ENCODE results near the gene NTNG1.
A peak's percentile ranks its signal among the peaks of the same experiment; 100 is the strongest.

Gene NTNG1

DNA sequence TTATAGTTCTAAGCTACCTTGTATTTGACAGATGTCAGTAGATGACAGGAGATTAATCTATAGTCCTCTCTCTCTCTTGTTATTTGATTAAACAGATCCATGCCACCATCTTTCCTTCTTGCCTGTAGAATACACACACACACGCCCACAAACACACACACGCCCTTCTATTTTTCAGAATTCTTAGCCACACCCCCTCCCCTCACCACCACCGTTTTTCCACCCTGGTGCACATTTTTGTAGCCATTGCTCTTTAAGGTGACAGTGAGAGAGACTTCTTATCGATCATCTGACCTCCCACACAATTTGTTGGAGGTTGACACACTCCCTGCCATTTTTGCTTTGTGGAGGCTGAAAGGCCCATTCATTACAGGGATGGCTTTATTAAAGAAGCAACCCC, 123.2 kb downstream of the NTNG1 start:
- Histone ChIP-seq H3K79me2 (ENCODE audit: low read length) (no peaks in the 10 kb centered on the region), H2AFZ (ENCODE audit: low read length) (no peak overlapping the region), H3K36me3 (replicated peaks; ENCODE audit: insufficient read depth, low read length) (no peaks in the 10 kb centered on the region), H3K9ac (ENCODE audit: low read length) (no peak overlapping the region), H3K9me2 (replicated peaks; ENCODE audit: insufficient read depth, low read length) (no peaks in the 10 kb centered on the region), H3K4me2 (ENCODE audit: low read depth, low read length) (peak overlapping the region; percentile 21; the same call in 1 of the 2 replicates), H3F3A (ENCODE audit: insufficient read depth, low read length) (no peaks in the 10 kb centered on the region), H3K4me1 (ENCODE audit: low read length) (no peaks in the 10 kb centered on the region; the same call in 1 of the 2 replicates), H3K9me3 (replicated peaks; ENCODE audit: insufficient read depth, low read length) (no peaks in the 10 kb centered on the region), H4K20me1 (ENCODE audit: insufficient read depth, low read length) (no peaks in the 10 kb centered on the region), H3K27me3 (replicated peaks; ENCODE audit: insufficient read depth, low read length) (no peaks in the 10 kb centered on the region), H3K27ac (ENCODE audit: low read length) (no peak overlapping the region), H3K4me3 (ENCODE audit: low read length) (no peak overlapping the region)
- TF ChIP-seq EZH2phosphoT487 (IDR thresholded peaks at IDR 0.05; ENCODE audit: low read length) (no peak), EZH2 (optimal IDR thresholded peaks at IDR 0.05; ENCODE audit: low read depth, low read length) (no peak)
- TF ChIP-seq, protein P1, sequence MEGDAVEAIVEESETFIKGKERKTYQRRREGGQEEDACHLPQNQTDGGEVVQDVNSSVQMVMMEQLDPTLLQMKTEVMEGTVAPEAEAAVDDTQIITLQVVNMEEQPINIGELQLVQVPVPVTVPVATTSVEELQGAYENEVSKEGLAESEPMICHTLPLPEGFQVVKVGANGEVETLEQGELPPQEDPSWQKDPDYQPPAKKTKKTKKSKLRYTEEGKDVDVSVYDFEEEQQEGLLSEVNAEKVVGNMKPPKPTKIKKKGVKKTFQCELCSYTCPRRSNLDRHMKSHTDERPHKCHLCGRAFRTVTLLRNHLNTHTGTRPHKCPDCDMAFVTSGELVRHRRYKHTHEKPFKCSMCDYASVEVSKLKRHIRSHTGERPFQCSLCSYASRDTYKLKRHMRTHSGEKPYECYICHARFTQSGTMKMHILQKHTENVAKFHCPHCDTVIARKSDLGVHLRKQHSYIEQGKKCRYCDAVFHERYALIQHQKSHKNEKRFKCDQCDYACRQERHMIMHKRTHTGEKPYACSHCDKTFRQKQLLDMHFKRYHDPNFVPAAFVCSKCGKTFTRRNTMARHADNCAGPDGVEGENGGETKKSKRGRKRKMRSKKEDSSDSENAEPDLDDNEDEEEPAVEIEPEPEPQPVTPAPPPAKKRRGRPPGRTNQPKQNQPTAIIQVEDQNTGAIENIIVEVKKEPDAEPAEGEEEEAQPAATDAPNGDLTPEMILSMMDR (IDR thresholded peaks at IDR 0.05; ENCODE audit: low read length): no peak
- no peak for DNase-seq

DNA sequence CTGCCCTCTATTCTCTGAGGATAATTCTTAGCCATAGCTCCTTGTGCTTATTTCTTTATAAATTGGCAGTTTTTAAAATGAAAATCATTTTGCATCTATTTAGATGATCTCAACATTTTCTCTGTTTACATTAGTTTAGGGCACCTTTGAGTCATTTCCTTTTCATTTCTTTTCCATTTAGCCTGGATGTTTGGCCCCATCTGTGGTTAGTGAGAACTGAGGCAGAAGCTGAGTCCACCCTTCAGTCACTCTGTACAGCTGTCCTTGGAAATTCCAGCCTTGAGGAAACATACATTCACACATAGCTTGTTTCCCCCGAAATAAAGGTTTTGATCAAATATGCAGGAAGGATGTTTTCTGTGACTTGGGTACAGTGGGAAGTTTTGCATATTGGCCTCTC, 123.7 kb downstream of the NTNG1 start:
- Histone ChIP-seq H3F3A (ENCODE audit: insufficient read depth, low read length) (no peaks in the 10 kb centered on the region), H2AFZ (ENCODE audit: low read length) (no peak overlapping the region), H3K79me2 (ENCODE audit: low read length) (no peaks in the 10 kb centered on the region), H3K27ac (ENCODE audit: low read length) (no peak overlapping the region), H3K9me2 (replicated peaks; ENCODE audit: insufficient read depth, low read length) (no peaks in the 10 kb centered on the region), H3K4me3 (ENCODE audit: low read length) (no peak overlapping the region), H3K9me3 (replicated peaks; ENCODE audit: insufficient read depth, low read length) (no peaks in the 10 kb centered on the region), H3K4me1 (ENCODE audit: low read length) (no peaks in the 10 kb centered on the region; the same call in 1 of the 2 replicates), H3K27me3 (replicated peaks; ENCODE audit: insufficient read depth, low read length) (no peaks in the 10 kb centered on the region), H4K20me1 (ENCODE audit: insufficient read depth, low read length) (no peaks in the 10 kb centered on the region), H3K9ac (ENCODE audit: low read length) (no peak overlapping the region), H3K36me3 (replicated peaks; ENCODE audit: insufficient read depth, low read length) (no peaks in the 10 kb centered on the region), H3K4me2 (ENCODE audit: low read depth, low read length) (peak overlapping the region; percentile 21; the same call in 1 of the 2 replicates)
- DNase-seq: no peak
- TF ChIP-seq EZH2phosphoT487 (IDR thresholded peaks at IDR 0.05; ENCODE audit: low read length): no peak
- TF ChIP-seq, protein P1 (IDR thresholded peaks at IDR 0.05; ENCODE audit: low read length): no peak
- no peak for TF ChIP-seq EZH2 (optimal IDR thresholded peaks at IDR 0.05; ENCODE audit: low read depth, low read length)

DNA sequence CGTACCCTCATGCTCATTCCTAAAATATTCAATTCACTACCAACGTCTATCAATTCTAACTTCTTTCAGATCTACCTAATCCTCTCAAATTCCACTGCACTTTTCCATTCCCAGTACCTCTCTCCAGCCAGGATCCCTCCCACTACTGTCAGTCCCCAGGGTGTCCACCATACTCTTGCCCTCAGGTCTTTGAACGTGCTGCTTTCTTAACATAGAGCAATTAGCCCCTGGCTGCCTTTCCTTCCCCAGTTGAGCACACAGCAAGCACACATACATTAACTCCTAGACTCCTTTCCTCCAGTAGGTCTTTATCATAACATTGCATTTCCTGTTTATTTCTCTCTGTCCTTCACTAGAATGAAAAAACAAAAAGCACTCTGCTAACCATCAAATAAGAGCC, 126.7 kb downstream of the NTNG1 start:
- Histone ChIP-seq H3K4me1 (ENCODE audit: low read length) (no peaks in the 10 kb centered on the region; the same call in 1 of the 2 replicates), H3K79me2 (ENCODE audit: low read length) (no peaks in the 10 kb centered on the region), H2AFZ (ENCODE audit: low read length) (no peak overlapping the region), H3K9me2 (replicated peaks; ENCODE audit: insufficient read depth, low read length) (no peaks in the 10 kb centered on the region), H3F3A (ENCODE audit: insufficient read depth, low read length) (no peaks in the 10 kb centered on the region), H3K9me3 (replicated peaks; ENCODE audit: insufficient read depth, low read length) (no peaks in the 10 kb centered on the region), H3K27ac (ENCODE audit: low read length) (no peak overlapping the region), H3K27me3 (replicated peaks; ENCODE audit: insufficient read depth, low read length) (no peaks in the 10 kb centered on the region), H3K9ac (ENCODE audit: low read length) (no peak overlapping the region), H3K4me2 (ENCODE audit: low read depth, low read length) (no peak overlapping the region), H3K4me3 (ENCODE audit: low read length) (no peak overlapping the region), H4K20me1 (ENCODE audit: insufficient read depth, low read length) (no peaks in the 10 kb centered on the region), H3K36me3 (replicated peaks; ENCODE audit: insufficient read depth, low read length) (no peaks in the 10 kb centered on the region)
- no peak for DNase-seq
- TF ChIP-seq EZH2 (optimal IDR thresholded peaks at IDR 0.05; ENCODE audit: low read depth, low read length): no peak
- no peak for TF ChIP-seq EZH2phosphoT487 (IDR thresholded peaks at IDR 0.05; ENCODE audit: low read length)
- TF ChIP-seq, protein P1 (IDR thresholded peaks at IDR 0.05; ENCODE audit: low read length): no peak

Data from MM.1S (cell line).